ENCODE data around the gene LGALS4.
"Not testable (repeated sequence)": the region's sequence is repeated elsewhere in the genome, so short reads cannot be mapped to it uniquely, and the experiment has no call there.

LGALS4 gene

DNA sequence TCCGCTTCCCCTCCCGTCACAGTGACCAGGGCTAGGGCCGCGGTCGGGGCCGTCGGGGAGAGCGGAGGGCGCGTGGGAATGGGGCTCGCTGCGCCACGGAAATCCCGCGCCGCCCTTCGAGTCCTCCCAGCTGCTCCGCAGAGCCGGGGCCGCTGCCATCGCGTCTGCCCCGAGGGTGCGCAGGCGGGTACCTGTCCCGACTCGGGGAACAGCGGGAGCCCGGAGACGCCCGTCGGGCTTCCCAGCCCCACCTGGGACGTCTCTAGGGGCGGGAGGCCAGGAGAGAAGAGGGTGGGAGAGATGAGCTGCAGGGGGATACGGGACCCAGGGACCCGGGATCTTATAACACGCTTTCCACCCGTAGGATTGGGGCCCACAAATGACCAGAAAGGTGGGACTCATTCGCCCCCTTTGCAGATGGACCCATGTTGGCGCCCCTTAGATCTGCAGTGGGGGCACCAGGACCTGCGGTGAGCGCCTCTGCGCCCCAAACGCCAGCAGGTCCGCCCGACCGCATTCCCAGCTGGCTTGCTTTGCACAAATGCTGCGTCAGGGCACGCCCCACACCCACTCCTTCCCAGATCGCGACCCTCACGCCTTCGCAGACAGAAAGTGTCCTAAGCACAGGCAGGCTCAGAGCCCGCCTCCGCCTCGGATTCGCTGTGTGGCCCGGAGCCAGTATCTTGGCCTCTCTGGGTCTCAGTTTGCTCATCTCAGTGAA is 42.4 kb downstream of the LGALS4 start:
- DNase-seq (ENCODE audit: low read depth) = not testable (repeated sequence)

DNA sequence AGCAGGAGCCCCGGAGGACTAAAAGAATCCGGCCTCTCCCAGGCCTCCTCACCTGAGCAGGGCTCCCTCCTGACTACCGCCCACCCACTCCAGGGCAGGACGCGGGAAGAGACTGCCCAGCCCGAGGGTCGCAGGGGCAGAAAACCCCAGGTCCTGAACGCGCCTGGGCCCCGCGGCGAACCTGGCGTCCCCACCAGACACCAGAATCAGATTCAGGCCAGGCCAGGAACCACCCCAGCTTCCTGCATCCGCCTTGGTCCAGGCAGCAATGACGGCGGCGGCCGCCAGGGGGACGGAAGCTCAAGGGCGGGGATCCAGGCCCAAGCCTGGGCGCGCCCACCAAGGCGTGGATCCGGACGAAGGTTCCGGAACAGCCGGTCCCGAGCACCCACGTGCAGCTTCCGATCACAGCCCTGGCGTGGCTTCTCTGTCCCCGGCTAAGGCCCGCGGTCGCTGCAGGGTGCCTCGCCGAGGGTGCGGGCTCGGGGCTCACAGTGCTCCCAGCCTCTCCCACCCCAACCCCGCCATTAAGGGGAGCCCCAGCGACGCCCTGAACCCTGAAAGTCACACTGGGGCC is 43.0 kb downstream of the LGALS4 start:
- DNase-seq (ENCODE audit: low read depth) = peak; percentile 87

DNA sequence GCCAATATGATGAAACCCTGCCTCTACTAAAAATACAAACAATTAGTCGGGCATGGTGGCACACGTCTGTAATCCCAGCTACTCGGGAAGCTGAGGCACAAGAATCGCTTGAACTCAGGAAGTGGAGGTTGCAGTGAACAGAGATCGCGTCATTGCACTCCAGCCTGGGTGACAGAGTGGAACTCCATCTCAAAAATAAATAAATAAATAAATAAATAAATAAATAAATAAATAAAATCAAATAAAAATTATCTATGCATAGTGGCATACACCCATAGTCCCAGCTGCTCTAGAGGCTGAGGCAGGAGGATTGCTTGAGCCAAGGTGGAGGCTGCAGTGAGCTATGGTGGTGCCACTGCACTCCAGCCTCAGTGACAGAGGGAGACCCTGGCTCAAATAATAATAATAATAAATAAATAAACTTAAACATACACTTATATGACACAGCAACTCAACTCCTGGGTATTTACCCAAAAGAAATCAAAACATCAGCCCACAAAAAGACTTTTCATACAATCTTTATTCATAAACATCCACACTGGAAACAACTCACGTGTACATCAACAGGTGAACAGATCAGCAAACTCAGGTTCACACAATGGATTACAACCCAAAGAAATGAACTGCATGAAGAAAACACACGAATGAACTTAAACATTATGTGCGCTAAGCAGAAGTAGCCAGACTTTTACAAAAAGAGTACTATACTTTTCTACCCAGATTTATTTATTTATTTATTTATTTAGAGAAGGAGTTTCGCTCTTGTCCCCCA is 46.3 kb downstream of the LGALS4 start:
- no peak for DNase-seq (ENCODE audit: low read depth)

DNA sequence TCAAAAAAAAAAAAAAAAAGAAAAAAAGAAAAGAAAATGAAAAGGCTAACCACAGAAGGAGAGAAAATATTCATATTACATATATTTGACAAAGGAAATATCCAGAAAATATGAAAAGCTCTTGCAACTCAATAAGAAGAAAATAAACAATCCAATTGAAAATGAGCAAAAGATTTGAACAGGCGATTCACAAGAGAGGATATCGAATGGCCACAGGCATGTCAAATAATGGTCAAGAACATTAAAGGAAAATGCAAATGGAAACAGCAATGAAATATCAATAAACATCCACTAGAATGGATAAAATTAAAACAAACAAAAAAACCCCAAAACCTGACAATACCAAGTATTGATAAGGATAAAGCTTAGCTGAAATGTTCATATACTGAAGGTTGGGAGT is 47.5 kb downstream of the LGALS4 start:
- DNase-seq (ENCODE audit: low read depth) = no peak

DNA sequence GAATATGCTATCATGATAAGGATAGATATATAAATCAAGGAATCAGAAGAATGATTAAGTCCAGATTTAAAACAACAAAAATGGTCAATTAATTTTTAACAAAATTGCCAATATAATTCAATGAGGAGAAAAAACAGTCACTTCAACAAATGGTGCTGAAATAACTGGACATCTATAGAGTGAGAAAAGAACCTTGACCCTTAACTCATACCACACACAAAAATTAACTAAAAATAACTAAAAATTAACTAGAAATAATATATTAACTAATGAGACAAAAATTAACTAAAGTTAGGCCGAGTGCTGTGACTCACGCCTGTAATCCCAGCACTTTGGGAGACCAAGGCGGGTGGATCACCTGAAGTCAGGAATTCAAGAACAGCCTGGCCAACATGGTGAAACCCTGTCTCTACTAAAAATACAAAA is 48.9 kb downstream of the LGALS4 start:
- DNase-seq (ENCODE audit: low read depth) = no peak

DNA sequence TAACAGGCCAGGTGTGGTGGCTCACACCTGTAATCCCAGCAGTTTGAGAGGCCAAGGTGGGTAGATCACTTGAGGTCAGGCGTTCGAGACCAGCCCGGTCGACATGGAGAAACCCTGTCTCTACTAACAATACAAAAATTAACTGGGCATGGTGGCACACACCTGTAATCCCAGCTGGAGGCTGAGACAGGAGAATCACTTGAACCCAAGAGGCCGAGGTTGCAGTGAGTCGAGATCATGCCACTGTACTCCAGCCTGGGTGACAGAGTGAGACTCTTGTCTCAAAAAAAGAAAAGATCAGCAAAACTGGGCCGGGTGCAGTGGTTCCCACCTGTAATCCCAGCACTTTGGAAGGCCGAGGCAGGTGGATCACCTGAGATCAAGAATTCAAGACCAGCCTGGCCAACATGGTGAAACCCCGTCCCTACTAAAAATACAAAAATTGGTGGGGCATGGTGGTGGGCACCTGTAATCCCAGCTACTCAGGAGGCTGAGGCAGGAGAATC is 50.8 kb downstream of the LGALS4 start:
- DNase-seq (ENCODE audit: low read depth) = not testable (repeated sequence)

DNA sequence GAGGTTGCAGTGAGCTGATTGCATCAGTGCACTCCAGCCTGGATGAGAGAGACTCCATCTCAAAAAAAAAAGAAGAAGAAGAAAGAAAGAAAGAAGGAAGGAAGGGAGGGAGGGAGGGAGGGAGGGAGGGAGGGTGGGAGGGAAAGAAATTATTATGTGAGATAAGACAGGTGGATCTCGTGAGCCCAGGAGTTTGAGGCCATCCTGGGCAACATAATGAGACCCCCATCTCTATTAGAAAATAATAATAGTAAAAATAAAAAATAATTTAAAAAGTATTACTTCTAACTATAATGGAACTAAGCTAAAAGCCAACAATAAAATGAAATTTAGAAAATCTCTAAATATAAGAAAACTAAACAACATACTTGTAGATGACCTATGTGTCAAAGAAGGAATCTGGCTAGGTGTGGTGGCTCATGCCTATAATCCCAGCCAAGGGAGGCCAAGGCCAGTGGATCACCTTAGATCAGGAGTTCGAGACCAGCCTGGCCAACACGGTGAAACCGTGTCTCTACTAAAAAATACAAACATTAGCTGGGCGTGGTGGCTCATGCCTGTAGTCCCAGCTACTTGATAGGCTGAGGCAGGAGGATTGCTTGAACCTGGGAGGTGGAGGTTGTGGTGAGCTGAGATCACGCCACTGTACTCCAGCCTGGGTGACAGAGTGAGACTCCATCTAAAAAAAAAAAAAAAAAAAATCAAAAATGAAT is 51.8 kb downstream of the LGALS4 start:
- DNase-seq (ENCODE audit: low read depth) = not testable (repeated sequence)

DNA sequence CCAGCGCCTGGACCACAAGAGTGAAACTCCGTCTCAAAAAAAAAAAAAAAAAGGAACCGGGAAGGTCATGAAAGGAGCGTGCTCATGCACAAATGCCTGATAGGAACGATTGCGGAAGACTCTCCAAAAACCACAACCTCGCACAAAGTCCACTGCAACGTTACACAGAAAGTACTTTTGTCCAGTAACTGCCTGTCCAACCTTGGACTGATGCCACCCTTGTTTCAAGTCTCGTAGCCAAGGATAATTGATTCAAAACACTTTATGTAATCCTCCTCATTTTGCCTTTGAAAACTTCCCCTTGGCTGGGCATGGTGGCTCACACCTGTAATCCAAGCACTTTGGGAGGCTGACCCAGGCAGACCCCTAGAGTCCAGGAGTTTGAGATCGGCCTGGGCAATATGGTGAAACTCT is 53.1 kb downstream of the LGALS4 start:
- DNase-seq (ENCODE audit: low read depth) = no peak

DNA sequence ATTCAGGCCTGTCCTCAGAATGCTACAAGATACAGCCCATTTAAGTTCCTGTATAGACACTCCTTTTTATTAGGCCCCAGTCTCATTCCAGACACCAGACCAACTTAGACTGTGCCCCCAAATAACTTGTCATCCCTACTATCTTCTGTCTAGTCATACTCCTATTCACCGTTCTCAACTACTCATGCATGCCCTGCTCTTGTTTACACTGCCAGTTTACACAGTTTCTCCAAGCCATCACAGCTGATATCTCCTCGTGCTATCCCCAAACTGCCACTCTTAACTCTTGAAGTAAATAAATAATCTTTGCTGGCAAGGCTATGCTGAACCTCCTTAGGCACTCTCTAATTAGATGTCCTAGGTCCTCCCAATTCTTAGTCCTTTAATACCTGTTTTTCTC is 58.5 kb downstream of the LGALS4 start:
- not testable (repeated sequence) for DNase-seq (ENCODE audit: low read depth)

DNA sequence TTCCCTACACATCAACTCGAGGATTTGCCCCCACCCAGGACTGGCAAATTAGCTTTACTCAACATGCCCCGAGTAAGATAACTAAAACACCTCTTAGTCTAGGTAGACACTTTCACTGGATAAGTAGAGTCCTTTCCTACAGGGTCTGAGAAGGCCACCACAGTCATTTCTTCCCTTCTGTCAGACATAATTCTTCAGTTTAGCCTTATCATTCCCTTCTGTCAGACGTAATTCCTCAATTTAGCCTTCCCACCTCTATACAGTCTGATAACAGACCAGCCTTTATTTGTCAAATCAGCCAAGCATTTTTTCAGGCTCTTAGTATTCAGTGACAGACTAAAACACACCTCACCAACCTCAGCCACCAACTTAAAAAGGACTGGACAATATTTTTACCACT is 59.0 kb downstream of the LGALS4 start:
- not testable (repeated sequence) for DNase-seq (ENCODE audit: low read depth)

Measured in activated T-helper 9 cell treated with anti-CD3 and anti-CD28 coated beads, Interleukin-2, amount 50 U/mL, for 16 hours (primary cell).